Osteoblast (primary cell): ENCODE data around the gene KLHL6. TPM values are rescaled to one million over a fixed set of nuclear protein-coding genes. Genes with fewer than 3 reads are reported as not detected.

Experiments used
- DNase-seq: peaks from one replicate; pipeline ENCODE4 v3.0.0; 2011; ENCODE audit warnings: low spot score, mixed read lengths; ENCODE audit not compliant: insufficient read length; ENCODE audit errors: missing footprints
- H2AFZ ChIP-seq: 2 replicates; pipeline ENCODE4 v1.6.0; 2011; ENCODE audit warnings: mild to moderate bottlenecking, low read length
- H3K27ac ChIP-seq: 2 replicates; pipeline ENCODE4 v1.5.1; 2011; ENCODE audit warnings: mild to moderate bottlenecking, low read depth, low read length, moderate library complexity
- H3K27me3 ChIP-seq: 2 replicates; pipeline ENCODE4 v1.6.0; 2012; ENCODE audit warnings: mild to moderate bottlenecking, control low read depth, inconsistent platforms, low read length, moderate library complexity; ENCODE audit not compliant: insufficient read depth
- H3K36me3 ChIP-seq: 2 replicates; pipeline ENCODE4 v1.5.1; 2011; ENCODE audit warnings: mild to moderate bottlenecking, low read length, control low read depth, moderate library complexity; ENCODE audit not compliant: insufficient read depth
- H3K4me1 ChIP-seq: 2 replicates; pipeline ENCODE4 v1.5.1; 2011; ENCODE audit warnings: mild to moderate bottlenecking, low read length, control low read depth, moderate library complexity; ENCODE audit not compliant: insufficient read depth
- H3K4me2 ChIP-seq: 2 replicates; pipeline ENCODE4 v1.6.0; 2011; ENCODE audit warnings: mild to moderate bottlenecking, low read length; ENCODE audit not compliant: insufficient read depth
- H3K4me3 ChIP-seq: fragments of 200-600 bp; sonication (generic); 3 replicates; pipeline ENCODE4 v1.5.1; 2012; ENCODE audit warnings: mild to moderate bottlenecking, low read length, inconsistent platforms; ENCODE audit not compliant: insufficient read depth
- H3K79me2 ChIP-seq: 2 replicates; pipeline ENCODE4 v1.6.0; 2012; ENCODE audit warnings: mild to moderate bottlenecking, low read length, control low read depth, inconsistent platforms; ENCODE audit not compliant: insufficient read depth
- H3K9me3 ChIP-seq: 2 replicates; pipeline ENCODE4 v1.5.1; 2011; ENCODE audit warnings: low read depth, low read length, control low read depth
- H4K20me1 ChIP-seq: 2 replicates; pipeline ENCODE4 v1.6.0; 2012; ENCODE audit warnings: mild to moderate bottlenecking, low read length, control low read depth; ENCODE audit not compliant: insufficient read depth
- CTCF ChIP-seq: IDR thresholded peaks from 2 replicates; pipeline ENCODE4 v1.5.1; 2011; ENCODE audit warnings: mild to moderate bottlenecking, low read depth, low read length, moderate library complexity; ENCODE audit errors: extremely low read depth
- total RNA-seq: library from RNA; depleted of rRNA; stranded (reverse); fragments of >200 nt; gene quantifications from 2 replicates; pipeline ENCODE4 v1.2.3, GENCODE V29; 2012

Gene KLHL6
- under 0.01 TPM in 1 of 2 replicates, not detected in the other for total RNA-seq

DNA sequence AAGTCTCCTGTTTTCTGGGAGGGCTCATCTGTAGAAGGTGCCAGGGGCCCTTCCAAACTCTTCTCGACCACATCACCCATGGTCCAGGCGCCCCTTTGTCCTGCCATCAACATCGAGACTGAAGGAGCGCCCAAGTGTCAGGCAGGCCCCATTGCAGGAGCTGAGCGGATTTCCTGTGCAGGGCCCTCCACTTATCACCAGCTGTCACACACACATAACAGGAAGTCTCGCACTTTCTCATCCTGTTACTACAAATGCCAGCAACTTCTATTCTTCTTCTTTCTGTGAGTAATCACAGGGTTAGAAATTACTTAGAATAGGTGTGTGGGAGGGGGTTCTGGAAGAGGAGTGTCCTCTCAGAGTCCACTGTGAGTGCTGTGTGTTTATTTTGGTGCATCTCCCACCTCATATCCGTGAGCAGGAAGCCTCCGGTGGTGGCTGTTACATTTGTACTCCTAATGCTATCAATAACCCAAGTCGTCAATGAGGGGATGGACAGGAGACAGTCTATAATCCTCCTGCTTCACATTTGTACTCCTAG, at the start of gene KLHL6:
Gene KLHL6 (minus strand): TSS at position 166 of the 541 bp plus-strand sequence. CDS start 53 bp downstream, at position 113.
- peaks cover 3% of the 10 kb centered on the region for H3K27me3 ChIP-seq
- no peak within 1 kb of the TSS for H3K27ac ChIP-seq
- no peaks in the 10 kb centered on the region for H3K9me3 ChIP-seq
- DNase-seq, result no peak
- H3K4me3 ChIP-seq, result no peak within 1 kb of the TSS
- H2AFZ ChIP-seq, result no peak within 1 kb of the TSS
- no peaks in the 10 kb centered on the region for H3K36me3 ChIP-seq
- TF ChIP-seq CTCF, result no peak
- H4K20me1 ChIP-seq, result no peaks in the 10 kb centered on the region
- no peaks in the 10 kb centered on the region for H3K79me2 ChIP-seq
- no peak within 1 kb of the TSS for H3K4me2 ChIP-seq
- no peaks in the 10 kb centered on the region for H3K4me1 ChIP-seq

DNA sequence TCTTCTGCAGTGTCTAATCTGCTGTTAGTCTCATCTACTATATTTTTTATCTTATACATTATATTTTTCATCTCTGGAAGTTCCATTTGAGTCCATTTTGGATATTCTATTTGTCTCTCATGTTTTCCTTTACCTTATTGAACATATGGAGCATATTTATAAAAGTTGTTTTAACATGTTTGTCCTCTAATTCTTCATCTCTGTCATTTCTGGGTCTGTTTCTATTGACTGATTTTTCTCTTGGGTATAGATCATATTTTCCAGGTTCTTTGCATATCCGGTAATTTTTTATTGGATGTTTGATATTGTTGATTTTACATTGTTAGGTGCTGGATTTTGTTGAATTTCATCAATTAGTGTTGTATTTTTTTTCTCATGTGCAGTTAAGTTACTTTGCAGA, 42.5 kb upstream of the KLHL6 start:
- Histone ChIP-seq H3K9me3 (no peaks in the 10 kb centered on the region), H3K27ac (no peak overlapping the region), H3K36me3 (no peaks in the 10 kb centered on the region), H3K4me2 (no peak overlapping the region), H3K4me1 (no peaks in the 10 kb centered on the region), H3K79me2 (no peaks in the 10 kb centered on the region), H3K4me3 (no peak overlapping the region), H4K20me1 (no peaks in the 10 kb centered on the region), H3K27me3 (no peaks in the 10 kb centered on the region), H2AFZ (no peak overlapping the region)
- DNase-seq, result no peak
- TF ChIP-seq CTCF, result no peak

DNA sequence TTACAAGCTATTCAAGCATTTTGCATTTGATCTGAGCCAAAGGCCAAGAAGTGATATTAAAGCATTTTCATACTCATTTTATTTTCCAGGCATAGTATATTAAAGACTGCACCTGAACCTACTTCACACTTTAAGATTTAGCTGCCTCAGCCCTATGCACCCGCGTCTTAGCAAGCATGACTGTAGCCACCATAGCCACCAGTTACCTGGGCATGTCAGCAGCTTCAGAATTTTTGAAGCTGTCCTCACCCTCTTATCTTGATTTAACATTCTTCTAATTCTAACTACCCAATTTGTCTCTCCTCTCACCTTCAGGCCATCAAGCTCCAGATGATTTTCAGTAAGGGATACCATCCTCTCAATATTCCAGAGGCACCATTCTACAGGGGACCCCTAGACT, 39.1 kb upstream of the KLHL6 start:
- Histone ChIP-seq H3K27ac (no peak overlapping the region), H3K4me1 (no peaks in the 10 kb centered on the region), H4K20me1 (no peaks in the 10 kb centered on the region), H3K9me3 (no peaks in the 10 kb centered on the region), H3K4me3 (no peak overlapping the region), H3K4me2 (no peak overlapping the region), H3K27me3 (peaks cover 5% of the 10 kb centered on the region), H3K79me2 (no peaks in the 10 kb centered on the region), H3K36me3 (no peaks in the 10 kb centered on the region), H2AFZ (no peak overlapping the region)
- DNase-seq, result no peak
- TF ChIP-seq CTCF, result no peak

GRCh38 chr3:183592821-183593220, 37.3 kb upstream of the KLHL6 start:
- no peak for DNase-seq
- Histone ChIP-seq H4K20me1 (no peaks in the 10 kb centered on the region), H2AFZ (no peak overlapping the region), H3K79me2 (no peaks in the 10 kb centered on the region), H3K36me3 (no peaks in the 10 kb centered on the region), H3K4me3 (no peak overlapping the region), H3K9me3 (no peaks in the 10 kb centered on the region), H3K4me2 (no peak overlapping the region), H3K27ac (no peak overlapping the region), H3K4me1 (no peaks in the 10 kb centered on the region), H3K27me3 (peaks cover 10% of the 10 kb centered on the region)
- no peak for TF ChIP-seq CTCF
